Middle frontal gyrus (tissue), 1 donor: ENCODE measurements around the gene GPER1.
"Not testable (repeated sequence)": the region's sequence is repeated elsewhere in the genome, so short reads cannot be mapped to it uniquely, and the experiment has no call there.

Experiments used
- DNase-seq: peaks from one replicate; pipeline ENCODE4 v3.0.0-alpha.2; 2015; ENCODE audit warnings: low spot score; ENCODE audit errors: extremely low spot score

GPER1 gene

GRCh38 chr7:1140476-1141104 is 52.7 kb downstream of the GPER1 start:
- no peak for DNase-seq

- DNase-seq: no peak
Measured at GRCh38 chr7:1141651-1142050, 53.7 kb downstream of the GPER1 start.

- DNase-seq: no peak
Measured at GRCh38 chr7:1142051-1142635, 54.2 kb downstream of the GPER1 start.

GRCh38 chr7:1143031-1143430 is 55.1 kb downstream of the GPER1 start:
- DNase-seq: not testable (repeated sequence)
